ENCODE results near the gene SPDYE16. TPM values are rescaled to one million over a fixed set of nuclear protein-coding genes. Genes with fewer than 3 reads are reported as not detected.

Gene SPDYE16
- total and polyA plus RNA-seq, 10 of the 15 experiments (the other 5 are each of a cell fraction or from before 2014, with no cell fraction given), result 0.04 to 0.92 (median 0.07) TPM; not detected in 1

GRCh38 chr7:76513817-76514799 is 29.0 kb downstream of the SPDYE16 start:
- Histone ChIP-seq H4K20me1 (ENCODE audit: control insufficient read depth, insufficient read depth) (no peaks in the 10 kb centered on the region), H2AFZ (ENCODE audit: control insufficient read depth, low read depth, low read length) (no peak overlapping the region), H3K27ac (ENCODE audit: control insufficient read depth, insufficient read depth) (no peak overlapping the region), H3K4me3 (no peak overlapping the region), H3K4me1 (ENCODE audit: control insufficient read depth, insufficient read depth, low read length) (no peaks in the 10 kb centered on the region), H3K9ac (ENCODE audit: control insufficient read depth, insufficient read depth, low read length) (no peak overlapping the region), H3K27me3 (replicated peaks in 1 of 2; ENCODE audit: control insufficient read depth in 2 of 2, insufficient read depth in 2 of 2, low read length in 1 of 2) (no peaks in the 10 kb centered on the region), H3K9me3 (replicated peaks; ENCODE audit: control insufficient read depth, insufficient read depth, low read length) (no peaks in the 10 kb centered on the region), H3K36me3 (ENCODE audit: control insufficient read depth in 2 of 2, insufficient read depth in 2 of 2, low read length in 1 of 2) (no peaks in the 10 kb centered on the region), H3K4me2 (ENCODE audit: control insufficient read depth, insufficient read depth) (no peak overlapping the region), H3K79me2 (ENCODE audit: control insufficient read depth, insufficient read depth, low read length) (no peaks in the 10 kb centered on the region)
- no TSS peak for BruUV-seq (replicated peaks)
- SMC1A ChIA-PET (ENCODE audit: uncharacterized antibody, unreplicated experiment), result no interaction called here
- RAD21 ChIA-PET (ENCODE audit: unreplicated experiment), result interaction anchor here (0.5 kb wide), 1 partner anchor 78 kb away, joined by 3 read pairs; no protein-coding TSS in a partner anchor
- in situ Hi-C loops (cut with MboI), result loop anchor here (25.0 kb wide), 1 partner anchor 498 kb away; no protein-coding TSS in a partner anchor
- FAIRE-seq (no peak), DNase-seq (ENCODE audit: low read depth, low spot score) (no peak), ATAC-seq (no peak)
- 60% methylated on average over 22 of the region's 29 CpGs for WGBS (ENCODE audit: insufficient coverage, insufficient replicate concordance, low lambda C conversion rate, missing lambda C conversion rate)
- CTCF ChIA-PET, result interaction anchor here (0.6 kb wide), 2 partner anchors 77 to 129 kb away, joined by 3 to 4 read pairs; no protein-coding TSS in a partner anchor
- no peak for TF ChIP-seq KLF5 (IDR thresholded peaks at IDR 0.05; ENCODE audit: partially characterized antibody)
- TF ChIP-seq BMI1 (IDR thresholded peaks at IDR 0.05; ENCODE audit: borderline replicate concordance), result no peak
- no peak for TF ChIP-seq TARDBP (IDR thresholded peaks at IDR 0.05; ENCODE audit: borderline replicate concordance)
- no peak for TF ChIP-seq BRCA1 (IDR thresholded peaks at IDR 0.05; ENCODE audit: low read depth, low read length)
- no peak for TF ChIP-seq CTCF (IDR thresholded peaks at IDR 0.05 in 2 of 3, conservative IDR thresholded peaks at IDR 0.05 in 1 of 3; ENCODE audit: control insufficient read depth in 2 of 3, extremely low read depth in 1 of 3, insufficient read depth in 1 of 3, low read depth in 3 of 3, low read length in 3 of 3)
- intact Hi-C loops (cut with micrococcal nuclease; ENCODE audit: unreplicated experiment), result no loop called here
- POLR2A ChIA-PET, result no interaction called here

Data from GM12878 (cell line).